Trophoblast cell (in vitro differentiated cells and primary cell): ENCODE measurements around the gene DTX4.

Experiments
- DNase-seq, 2 donors: peaks; one replicate each; pipeline ENCODE4 v3.0.0-alpha.2; 2016
- H2AFZ ChIP-seq: 2 replicates; pipeline ENCODE4 v1.6.1; 2013; ENCODE audit warnings: low read length, moderate library complexity, mild to moderate bottlenecking; ENCODE audit not compliant: insufficient read depth, poor library complexity
- H2AK5ac ChIP-seq: 2 replicates; pipeline ENCODE4 v1.6.1; 2013; ENCODE audit warnings: mild to moderate bottlenecking, low read length
- H2BK120ac ChIP-seq: 2 replicates; pipeline ENCODE4 v1.6.1; 2013; ENCODE audit warnings: low read length, mild to moderate bottlenecking, moderate library complexity; ENCODE audit not compliant: insufficient read depth, poor library complexity
- H2BK12ac ChIP-seq: 2 replicates; pipeline ENCODE4 v1.6.1; 2013; ENCODE audit warnings: mild to moderate bottlenecking, low read length, moderate library complexity
- H2BK5ac ChIP-seq: 2 replicates; pipeline ENCODE4 v1.6.1; 2013; ENCODE audit warnings: low read length, low read depth, moderate library complexity, mild to moderate bottlenecking; ENCODE audit not compliant: poor library complexity
- H3K14ac ChIP-seq: 2 replicates; pipeline ENCODE4 v1.6.1; 2013; ENCODE audit warnings: mild to moderate bottlenecking, low read length
- H3K18ac ChIP-seq: 2 replicates; pipeline ENCODE4 v1.6.1; 2013; ENCODE audit warnings: mild to moderate bottlenecking, low read length
- H3K23ac ChIP-seq: 2 replicates; pipeline ENCODE4 v1.6.1; 2013; ENCODE audit warnings: low read length
- H3K27ac ChIP-seq: 2 replicates; pipeline ENCODE4 v1.5.1; 2013; ENCODE audit warnings: low read depth, mild to moderate bottlenecking, inconsistent platforms, low read length, moderate library complexity
- H3K27me3 ChIP-seq: 2 replicates; pipeline ENCODE4 v1.6.1; 2013; ENCODE audit warnings: inconsistent platforms, mild to moderate bottlenecking, low read length, moderate library complexity; ENCODE audit not compliant: insufficient read depth
- H3K36me3 ChIP-seq, 2 experiments: 1 replicate in 1 of 2; 2 replicates in 1 of 2; pipeline ENCODE4 v1.6.1; 2013; ENCODE audit warnings: low read length in 2 of 2, mild to moderate bottlenecking in 2 of 2, moderate library complexity in 1 of 2; ENCODE audit not compliant: insufficient read depth in 2 of 2, control insufficient read depth in 1 of 2
- H3K4ac ChIP-seq: 2 replicates; pipeline ENCODE4 v1.6.1; 2013; ENCODE audit warnings: low read depth, mild to moderate bottlenecking, low read length, moderate library complexity
- H3K4me1 ChIP-seq, 2 experiments: 1 replicate in 1 of 2; 2 replicates in 1 of 2; pipeline ENCODE4 v1.6.1; 2013; ENCODE audit warnings: low read length in 2 of 2, mild to moderate bottlenecking in 2 of 2, moderate library complexity in 1 of 2; ENCODE audit not compliant: insufficient read depth in 2 of 2, control insufficient read depth in 1 of 2
- H3K4me2 ChIP-seq: 2 replicates; pipeline ENCODE4 v1.6.1; 2013; ENCODE audit warnings: inconsistent platforms, mild to moderate bottlenecking, low read length, moderate library complexity
- H3K4me3 ChIP-seq: 2 replicates; pipeline ENCODE4 v1.5.1; 2013; ENCODE audit warnings: mild to moderate bottlenecking, low read depth, low read length, inconsistent platforms
- H3K79me1 ChIP-seq: one replicate; pipeline ENCODE4 v1.6.1; 2013; ENCODE audit warnings: low read length
- H3K79me2 ChIP-seq: 2 replicates; pipeline ENCODE4 v1.6.1; 2013; ENCODE audit warnings: low read length, mild to moderate bottlenecking; ENCODE audit not compliant: control insufficient read depth, insufficient read depth, poor library complexity
- H3K9ac ChIP-seq: 2 replicates; pipeline ENCODE4 v1.6.1; 2013; ENCODE audit warnings: mild to moderate bottlenecking, low read length
- H3K9me3 ChIP-seq: 2 replicates; pipeline ENCODE4 v1.6.1; 2013; ENCODE audit warnings: low read depth, mild to moderate bottlenecking, control low read depth, inconsistent platforms, low read length; ENCODE audit not compliant: insufficient read depth
- H4K12ac ChIP-seq: 2 replicates; pipeline ENCODE4 v1.6.1; 2013; ENCODE audit warnings: low read depth, mild to moderate bottlenecking, low read length, moderate library complexity
- H4K8ac ChIP-seq: 2 replicates; pipeline ENCODE4 v1.6.1; 2013; ENCODE audit warnings: low read depth, mild to moderate bottlenecking, low read length, moderate library complexity
- H4K91ac ChIP-seq: one replicate; pipeline ENCODE4 v1.6.1; 2013; ENCODE audit warnings: low read depth, mild to moderate bottlenecking, low read length, moderate library complexity
- WGBS: extraction: QIAGEN DNeasy Blood & Tissue Kit; methylation state at CpG from one replicate; pipeline ENCODE4 v1.1.7; 2013; ENCODE audit warnings: missing lambda C conversion rate; ENCODE audit not compliant: insufficient read length, insufficient coverage; ENCODE audit errors: extremely low coverage; 5-methylcytosine and 5-hydroxymethylcytosine counted together

The DTX4 gene

DNA sequence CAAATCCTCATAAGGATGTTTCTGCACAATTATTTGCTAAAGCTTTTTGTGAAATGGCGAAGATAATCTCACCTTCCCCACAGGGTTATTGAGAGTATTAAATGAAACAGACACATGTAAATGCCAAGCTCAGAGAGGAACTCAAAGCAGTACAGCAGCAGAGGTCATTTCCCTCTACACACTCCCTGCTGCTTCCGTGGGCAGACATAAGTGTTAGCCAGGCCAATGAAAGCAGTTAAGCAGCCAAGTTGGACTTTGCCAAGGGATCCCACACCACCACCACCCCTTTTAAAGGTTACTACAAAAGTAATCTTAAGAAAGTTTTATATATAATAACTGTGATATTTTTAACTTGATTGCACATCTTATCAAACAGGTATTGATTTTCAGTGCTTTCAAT, 33.3 kb upstream of the DTX4 start:
- DNase-seq: no peak
- H3K27ac ChIP-seq: no peak overlapping the region
- H2AK5ac ChIP-seq: no peak overlapping the region
- no peak overlapping the region for H3K4me2 ChIP-seq
- H3K9ac ChIP-seq: no peak overlapping the region
- no peak overlapping the region for H3K4ac ChIP-seq
- H4K91ac ChIP-seq: no peak overlapping the region
- H3K79me1 ChIP-seq: peaks cover 3% of the 10 kb centered on the region
- H3K4me1 ChIP-seq: no peaks in the 10 kb centered on the region
- no peak overlapping the region for H3K18ac ChIP-seq
- no peak overlapping the region for H3K23ac ChIP-seq
- H3K79me2 ChIP-seq: no peaks in the 10 kb centered on the region
- H2AFZ ChIP-seq: no peak overlapping the region
- no peak overlapping the region for H4K12ac ChIP-seq
- WGBS: no CpG with 5 or more reads among the region's 2 CpGs
- no peaks in the 10 kb centered on the region for H3K9me3 ChIP-seq
- no peak overlapping the region for H2BK12ac ChIP-seq
- no peak overlapping the region for H2BK120ac ChIP-seq
- no peak overlapping the region for H3K14ac ChIP-seq
- no peaks in the 10 kb centered on the region for H3K27me3 ChIP-seq
- H3K4me3 ChIP-seq: no peak overlapping the region
- no peaks in the 10 kb centered on the region for H3K36me3 ChIP-seq
- no peak overlapping the region for H4K8ac ChIP-seq
- no peak overlapping the region for H2BK5ac ChIP-seq

DNA sequence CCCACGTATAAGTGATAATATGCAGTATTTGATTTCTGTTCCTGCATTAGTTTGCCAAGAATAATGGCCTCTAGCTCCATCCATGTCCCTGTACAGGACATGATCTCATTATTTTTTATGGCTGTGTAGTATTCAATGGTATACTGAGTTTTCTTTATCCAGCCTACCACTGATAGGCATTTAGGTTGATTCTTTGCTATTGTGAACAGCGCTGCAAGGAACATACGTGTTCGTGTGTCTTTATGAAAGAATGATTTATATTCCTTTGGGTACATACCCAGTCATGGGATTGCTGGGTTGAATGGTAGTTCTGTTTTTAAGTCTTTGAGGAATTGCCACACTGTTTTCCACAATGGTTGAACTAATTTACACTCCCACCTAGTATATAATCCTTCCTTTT, 30.7 kb upstream of the DTX4 start:
- no peak overlapping the region for H3K14ac ChIP-seq
- no peak overlapping the region for H2BK120ac ChIP-seq
- H3K27me3 ChIP-seq: no peaks in the 10 kb centered on the region
- no peaks in the 10 kb centered on the region for H3K36me3 ChIP-seq
- H2AFZ ChIP-seq: no peak overlapping the region
- WGBS: no CpG with 5 or more reads among the region's 4 CpGs
- H2BK12ac ChIP-seq: no peak overlapping the region
- no peak overlapping the region for H3K4me2 ChIP-seq
- H2BK5ac ChIP-seq: no peak overlapping the region
- H3K4me1 ChIP-seq: peaks cover 6 to 7% of the 10 kb centered on the region in 2 experiments
- H3K27ac ChIP-seq: no peak overlapping the region
- no peak overlapping the region for H3K4me3 ChIP-seq
- H3K79me2 ChIP-seq: no peaks in the 10 kb centered on the region
- H3K4ac ChIP-seq: no peak overlapping the region
- no peak overlapping the region for H3K23ac ChIP-seq
- DNase-seq: no peak
- H3K9me3 ChIP-seq: no peaks in the 10 kb centered on the region
- no peak overlapping the region for H3K9ac ChIP-seq
- H3K79me1 ChIP-seq: peaks cover 6% of the 10 kb centered on the region
- H3K18ac ChIP-seq: no peak overlapping the region
- no peak overlapping the region for H4K91ac ChIP-seq
- no peak overlapping the region for H4K8ac ChIP-seq
- no peak overlapping the region for H2AK5ac ChIP-seq
- H4K12ac ChIP-seq: no peak overlapping the region

DNA sequence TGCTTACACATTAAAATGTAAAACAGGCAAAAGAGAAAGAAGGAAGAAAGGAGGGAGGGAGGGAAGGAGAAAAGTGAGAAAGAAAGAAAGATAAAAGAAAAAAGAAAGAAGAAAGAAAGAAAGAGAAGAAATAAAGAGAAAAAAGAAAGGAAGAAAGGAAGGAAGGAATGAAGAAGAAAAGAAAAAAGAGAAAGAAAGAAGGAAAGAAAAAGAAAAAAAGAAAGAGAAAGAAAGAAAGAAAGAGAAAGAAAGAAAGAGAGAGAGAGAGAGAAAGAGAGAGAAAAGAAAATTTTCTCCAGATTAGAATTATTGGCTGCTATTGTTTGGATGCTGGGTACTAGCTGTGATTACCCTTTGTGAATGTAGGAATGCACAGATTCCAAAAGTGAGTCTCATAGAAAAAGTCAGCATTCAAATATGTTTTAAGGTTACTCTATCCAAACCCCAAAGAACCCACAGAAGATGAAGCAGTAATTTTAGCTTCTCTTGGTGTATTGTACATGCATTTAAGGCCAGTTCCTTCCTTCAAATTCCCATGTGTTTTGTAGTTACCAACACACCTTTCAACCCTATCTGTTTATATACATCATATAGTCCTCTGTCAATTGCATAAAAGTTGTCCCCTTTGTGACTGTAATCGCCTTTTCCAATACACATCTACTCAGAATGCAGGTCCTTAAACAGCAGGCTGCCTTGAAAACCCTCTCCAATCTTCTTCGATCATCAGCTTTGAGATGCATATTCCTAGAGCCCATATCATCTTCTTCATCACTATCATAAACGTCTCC, 30.1 kb upstream of the DTX4 start:
- H3K4me2 ChIP-seq: peak overlapping the region; percentile 95
- H3K36me3 ChIP-seq: no peaks in the 10 kb centered on the region
- H3K27ac ChIP-seq: no peak overlapping the region
- no peak overlapping the region for H2BK120ac ChIP-seq
- peaks cover 6% of the 10 kb centered on the region for H3K79me1 ChIP-seq
- H4K8ac ChIP-seq: no peak overlapping the region
- peak overlapping the region; percentile 17 for H3K9ac ChIP-seq
- no peak for DNase-seq
- peak overlapping the region; percentile 74 for H2AFZ ChIP-seq
- no peak overlapping the region for H3K4me3 ChIP-seq
- H3K4me1 ChIP-seq: peaks cover 6 to 7% of the 10 kb centered on the region in 2 experiments
- no peak overlapping the region for H3K18ac ChIP-seq
- no peak overlapping the region for H4K91ac ChIP-seq
- no peak overlapping the region for H3K4ac ChIP-seq
- H3K79me2 ChIP-seq: no peaks in the 10 kb centered on the region
- H3K9me3 ChIP-seq: no peaks in the 10 kb centered on the region
- H2AK5ac ChIP-seq: no peak overlapping the region
- no CpG with 5 or more reads among the region's 3 CpGs for whole genome bisulfite sequencing
- H2BK12ac ChIP-seq: no peak overlapping the region
- H3K23ac ChIP-seq: no peak overlapping the region
- no peak overlapping the region for H2BK5ac ChIP-seq
- H3K27me3 ChIP-seq: no peaks in the 10 kb centered on the region
- no peak overlapping the region for H4K12ac ChIP-seq
- H3K14ac ChIP-seq: no peak overlapping the region

DNA sequence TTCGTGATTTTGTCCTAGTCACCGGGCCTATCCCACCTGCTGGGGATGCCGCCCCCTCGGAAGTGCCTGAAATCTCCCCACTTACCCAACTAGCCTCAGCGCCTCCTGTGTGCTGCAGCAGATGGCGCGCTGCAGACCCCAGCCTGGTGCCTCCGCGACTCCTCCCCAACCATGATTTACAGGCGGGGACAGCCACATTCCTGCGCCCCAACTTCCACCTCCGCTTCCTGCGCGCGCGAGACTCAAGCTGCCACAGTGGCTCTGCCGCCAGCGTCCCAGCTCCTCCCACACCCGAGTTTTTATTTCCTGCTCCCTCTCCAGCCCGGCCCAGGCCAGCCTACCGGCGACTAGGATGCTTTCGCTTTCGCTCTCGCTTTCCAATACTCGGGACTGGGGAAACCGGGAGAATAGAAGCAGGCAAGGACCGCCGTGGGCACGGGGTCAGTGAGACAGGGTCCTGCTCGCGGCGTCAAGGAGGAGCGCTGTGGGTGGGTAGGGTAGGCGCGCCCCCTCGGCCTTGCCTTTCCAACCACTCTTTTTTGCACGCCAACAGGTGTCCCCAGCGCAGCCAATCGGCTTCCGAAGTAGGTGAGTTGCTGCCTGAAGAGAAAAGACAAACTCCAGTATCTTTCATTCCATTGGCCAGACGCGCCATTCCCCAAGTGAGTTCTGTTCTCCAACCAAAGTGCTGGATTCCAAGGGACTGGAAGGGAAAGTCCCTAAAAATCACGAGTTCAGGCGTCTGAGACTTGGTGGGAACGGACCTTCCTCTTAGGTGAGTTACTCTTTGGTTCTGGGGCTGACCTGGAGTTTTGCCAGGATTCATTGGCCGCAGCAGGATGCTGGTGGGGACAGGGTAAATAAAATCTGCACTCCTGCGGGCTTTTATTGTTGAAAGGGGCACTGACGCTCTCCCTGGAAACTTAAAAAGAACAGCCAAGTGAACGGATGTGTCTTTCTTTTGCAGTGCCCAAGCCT, 29.1 kb upstream of the DTX4 start, which contains the start of gene FAM111A:
Gene FAM111A, plus strand, starts transcription at position 327 of the 978 bp plus-strand sequence. CDS start 6,017 bp downstream, outside the sequence.
- no CpG with 5 or more reads among the region's 50 CpGs for WGBS

More for the DNA sequence above, 29.1 kb upstream of the DTX4 start, which contains the start of gene FAM111A:
- no peaks in the 10 kb centered on the region for H3K27me3 ChIP-seq
- peak within 1 kb of the TSS; percentile 84 for H2AFZ ChIP-seq
- peak within 1 kb of the TSS; percentile 95 for H3K4me2 ChIP-seq
- H2BK5ac ChIP-seq: peak within 1 kb of the TSS; percentile 24
- peak within 1 kb of the TSS; percentile 50 for H3K9ac ChIP-seq
- no peak within 1 kb of the TSS for H2BK12ac ChIP-seq
- H3K36me3 ChIP-seq: no peaks in the 10 kb centered on the region
- H3K4ac ChIP-seq: no peak within 1 kb of the TSS
- H3K4me3 ChIP-seq: peak within 1 kb of the TSS; percentile 82
- no peaks in the 10 kb centered on the region for H3K9me3 ChIP-seq
- peak within 1 kb of the TSS; percentile 30 for H3K18ac ChIP-seq
- peak within 1 kb of the TSS; percentile 31 for H3K27ac ChIP-seq
- no peak within 1 kb of the TSS for H2AK5ac ChIP-seq
- H3K4me1 ChIP-seq: peaks cover 6 to 7% of the 10 kb centered on the region in 2 experiments
- no peak within 1 kb of the TSS for H3K23ac ChIP-seq
- H3K79me2 ChIP-seq: no peaks in the 10 kb centered on the region
- H3K79me1 ChIP-seq: peaks cover 6% of the 10 kb centered on the region
- peak; percentile 68 to 78 for DNase-seq
- H4K8ac ChIP-seq: peak within 1 kb of the TSS; percentile 50
- H4K91ac ChIP-seq: peak within 1 kb of the TSS; percentile 39
- peak within 1 kb of the TSS; percentile 32 for H3K14ac ChIP-seq
- H2BK120ac ChIP-seq: peak within 1 kb of the TSS; percentile 73
- H4K12ac ChIP-seq: peak within 1 kb of the TSS; percentile 27
